ENCODE results near the gene TIPIN.
"Not testable (repeated sequence)": the region's sequence is repeated elsewhere in the genome, so short reads cannot be mapped to it uniquely, and the experiment has no call there.

DNA sequence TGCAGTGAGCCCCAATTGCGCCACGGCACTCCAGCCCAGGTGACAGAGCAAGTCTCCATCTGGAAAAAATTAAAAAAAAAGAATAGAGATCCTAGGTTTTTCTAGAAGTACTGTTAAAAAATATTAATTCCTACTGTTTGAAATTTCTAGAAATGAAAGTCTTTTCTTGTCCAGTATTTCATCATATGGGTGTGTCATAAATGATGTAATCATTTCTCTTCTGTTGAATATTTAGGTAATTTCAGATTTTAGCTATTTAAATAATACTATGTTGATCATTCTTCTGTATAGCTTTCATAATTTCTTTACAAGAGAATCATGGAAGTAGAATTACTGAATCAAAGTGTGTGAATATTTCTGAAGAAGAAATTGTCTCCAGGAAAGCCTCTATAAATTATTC is 24.9 kb upstream of the TIPIN start:
- TF ChIP-seq, protein P1, sequence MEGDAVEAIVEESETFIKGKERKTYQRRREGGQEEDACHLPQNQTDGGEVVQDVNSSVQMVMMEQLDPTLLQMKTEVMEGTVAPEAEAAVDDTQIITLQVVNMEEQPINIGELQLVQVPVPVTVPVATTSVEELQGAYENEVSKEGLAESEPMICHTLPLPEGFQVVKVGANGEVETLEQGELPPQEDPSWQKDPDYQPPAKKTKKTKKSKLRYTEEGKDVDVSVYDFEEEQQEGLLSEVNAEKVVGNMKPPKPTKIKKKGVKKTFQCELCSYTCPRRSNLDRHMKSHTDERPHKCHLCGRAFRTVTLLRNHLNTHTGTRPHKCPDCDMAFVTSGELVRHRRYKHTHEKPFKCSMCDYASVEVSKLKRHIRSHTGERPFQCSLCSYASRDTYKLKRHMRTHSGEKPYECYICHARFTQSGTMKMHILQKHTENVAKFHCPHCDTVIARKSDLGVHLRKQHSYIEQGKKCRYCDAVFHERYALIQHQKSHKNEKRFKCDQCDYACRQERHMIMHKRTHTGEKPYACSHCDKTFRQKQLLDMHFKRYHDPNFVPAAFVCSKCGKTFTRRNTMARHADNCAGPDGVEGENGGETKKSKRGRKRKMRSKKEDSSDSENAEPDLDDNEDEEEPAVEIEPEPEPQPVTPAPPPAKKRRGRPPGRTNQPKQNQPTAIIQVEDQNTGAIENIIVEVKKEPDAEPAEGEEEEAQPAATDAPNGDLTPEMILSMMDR (conservative IDR thresholded peaks at IDR 0.05) = not testable (repeated sequence)
- TF ChIP-seq EZH2 (IDR thresholded peaks at IDR 0.05; ENCODE audit: low read depth) = not testable (repeated sequence)
